Liver (tissue), 3 donors: Measurements from ENCODE around the gene FREY1.

Experiments used
- ATF3 ChIP-seq: IDR thresholded peaks from 2 replicates; pipeline ENCODE4 v1.6.1; 2016; ENCODE audit warnings: antibody characterized with exemption
- CTCF ChIP-seq: fragments of 150-350 bp; IDR thresholded peaks from 2 replicates; pipeline ENCODE4 v1.5.1; 2017; ENCODE audit warnings: improper control_type of control experiment, low read depth, low read length; ENCODE audit not compliant: missing input control
- EGR1 ChIP-seq, 2 donors: IDR thresholded peaks; 2 replicates each; pipeline ENCODE4 v1.6.1; 2016 to 2018; ENCODE audit warnings: antibody characterized with exemption in 2 of 2, low read depth in 2 of 2
- FOXA1 ChIP-seq: IDR thresholded peaks from 2 replicates; pipeline ENCODE4 v1.6.1; 2016; ENCODE audit warnings: antibody characterized with exemption
- GABPA ChIP-seq, 2 donors: IDR thresholded peaks in 1 of 2; conservative IDR thresholded peaks in 1 of 2; 2 replicates each; pipeline ENCODE4 v1.6.1; 2016; ENCODE audit warnings: antibody characterized with exemption in 2 of 2, mild to moderate bottlenecking in 1 of 2, moderate library complexity in 1 of 2
- JUND ChIP-seq, 2 donors: IDR thresholded peaks; 2 replicates each; pipeline ENCODE4 v1.6.1; 2016; ENCODE audit warnings: antibody characterized with exemption in 2 of 2
- MAX ChIP-seq: IDR thresholded peaks from 2 replicates; pipeline ENCODE4 v1.6.1; 2016; ENCODE audit warnings: antibody characterized with exemption
- RAD21 ChIP-seq, 2 donors: IDR thresholded peaks; 2 replicates each; pipeline ENCODE4 v1.6.1; 2016; ENCODE audit warnings: antibody characterized with exemption in 2 of 2, mild to moderate bottlenecking in 2 of 2
- TAF1 ChIP-seq: conservative IDR thresholded peaks from 2 replicates; pipeline ENCODE4 v1.6.1; 2016; ENCODE audit warnings: antibody characterized with exemption, mild to moderate bottlenecking
- ZBTB33 ChIP-seq: IDR thresholded peaks from 2 replicates; pipeline ENCODE4 v1.6.1; 2016; ENCODE audit warnings: antibody characterized with exemption
- donor health status: healthy.
- donor health status: healthy.

GRCh38 chr11:45872651-45873356, 34.3 kb downstream of the FREY1 start:
- TF ChIP-seq GABPA (IDR thresholded peaks at IDR 0.05 in 1 of 2, conservative IDR thresholded peaks at IDR 0.05 in 1 of 2) (no peak), CTCF (peak; percentile 48), TAF1 (no peak), RAD21 (IDR thresholded peaks at IDR 0.05) (peak; percentile 70 to 79), ATF3 (no peak), JUND (IDR thresholded peaks at IDR 0.05) (no peak), FOXA1 (no peak), EGR1 (IDR thresholded peaks at IDR 0.05; ENCODE audit: low read depth in 2 of 2) (no peak), MAX (no peak), ZBTB33 (no peak)
